Left lung (tissue), 10 donors: ENCODE measurements around the gene TAL1. TPM values are rescaled to one million over a fixed set of nuclear protein-coding genes. Genes with fewer than 3 reads are reported as not detected.

Source experiments
- ATAC-seq: fragments of 200-7000 bp; cut with Tn5 transposase; one replicate; pipeline ENCODE4 v1.9.1; 2020; ENCODE audit warnings: moderate library complexity
- DNase-seq, 4 donors: peaks; one replicate each; pipeline ENCODE4 v3.0.0-alpha.2; 2013 to 2020
- H3K27ac ChIP-seq, 2 donors: fragments of 200-600 bp; sonication (generic) in 1 of 2; one replicate each; pipeline versions ENCODE4 v1.5.0 to v1.8.0; 2020 to 2021
- H3K27me3 ChIP-seq, 2 donors: fragments of 200-600 bp; sonication (generic) in 1 of 2; one replicate each; pipeline versions ENCODE4 v1.5.0 to v1.8.0; 2020 to 2021
- H3K36me3 ChIP-seq, 2 donors: fragments of 200-600 bp; sonication (generic) in 1 of 2; one replicate each; pipeline versions ENCODE4 v1.5.0 to v1.8.0; 2020 to 2021
- H3K4me1 ChIP-seq, 2 donors: fragments of 200-600 bp; one replicate each; pipeline ENCODE4 v1.8.0; 2021
- H3K4me3 ChIP-seq, 2 donors: fragments of 200-600 bp; sonication (generic) in 1 of 2; one replicate each; pipeline versions ENCODE4 v1.5.0 to v1.8.0; 2020 to 2021; ENCODE audit warnings: mild to moderate bottlenecking in 1 of 2
- H3K9me3 ChIP-seq, 2 donors: fragments of 200-600 bp; sonication (generic) in 1 of 2; one replicate each; pipeline versions ENCODE4 v1.5.0 to v1.8.0; 2020 to 2021
- intact Hi-C, 2 donors: fragments of 100-400 bp; cut with DNase I; formaldehyde crosslinking; loops; one replicate each; pipeline versions ENCODE4 v1.11.2 to v1.14.2; 2022
- polyA plus RNA-seq, 6 donors: library from polyadenylated mRNA; unstranded; fragments of 120-200 nt; gene quantifications; one replicate each; pipeline ENCODE4 v1.2.1, GENCODE V29; 2013; ENCODE audit not compliant: insufficient read length in 6 of 6
- total RNA-seq, 2 donors: library from RNA; stranded (reverse); fragmentation: NEBNext Ultra II Directional; extraction: Animal tissue kit (Norgen Biotek cat#: 25700); gene quantifications; one replicate each; pipeline ENCODE4 v1.2.1, GENCODE V29; 2021
- TF ChIP-seq, protein P1 (sequence below), 2 donors: fragments of 200-600 bp; sonication (generic) in 1 of 2; IDR thresholded peaks; one replicate each; pipeline versions ENCODE4 v1.5.0 to v1.8.0; 2021; ENCODE audit warnings: antibody characterized with exemption in 2 of 2
- donor health status: DM: no; HTN: yes; CAD: no.
- donor health status: DM: no; HTN: no; CAD: no.

TAL1 gene
- total and polyA plus RNA-seq, 8 donors, result 8.4 to 13.3 (median 9.5) TPM

DNA sequence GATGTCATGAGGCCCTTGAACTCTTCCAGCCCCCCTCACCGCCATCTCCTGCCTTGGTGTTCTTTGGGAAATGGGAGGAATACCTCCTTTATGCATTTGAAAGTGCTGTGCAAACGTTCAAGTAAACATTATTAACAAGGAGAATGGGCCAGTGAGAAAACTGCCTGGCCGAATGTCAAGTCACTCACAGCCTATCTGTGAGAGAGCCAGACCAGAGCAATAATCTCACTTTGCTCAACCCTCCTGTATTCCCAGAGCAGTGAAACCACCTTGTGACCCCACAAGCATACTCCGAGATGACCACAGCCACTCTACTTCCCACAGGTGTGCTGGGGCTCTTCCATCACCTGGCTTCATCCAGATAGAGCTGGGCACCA is 5.2 kb downstream of the TAL1 start:
- H3K36me3 ChIP-seq, result no peaks in the 10 kb centered on the region
- H3K9me3 ChIP-seq, result no peaks in the 10 kb centered on the region
- H3K27me3 ChIP-seq, result peaks cover 84 to 96% of the 10 kb centered on the region in 2 donors
- peak overlapping the region in 1 of 2 donors; percentile 25 for H3K4me3 ChIP-seq
- intact Hi-C loops, result no loop called here
- DNase-seq, result no peak
- peaks cover 0 to 40% of the 10 kb centered on the region in 2 donors for H3K4me1 ChIP-seq
- peak overlapping the region in 1 of 2 donors; percentile 79 for H3K27ac ChIP-seq
- TF ChIP-seq, protein P1, sequence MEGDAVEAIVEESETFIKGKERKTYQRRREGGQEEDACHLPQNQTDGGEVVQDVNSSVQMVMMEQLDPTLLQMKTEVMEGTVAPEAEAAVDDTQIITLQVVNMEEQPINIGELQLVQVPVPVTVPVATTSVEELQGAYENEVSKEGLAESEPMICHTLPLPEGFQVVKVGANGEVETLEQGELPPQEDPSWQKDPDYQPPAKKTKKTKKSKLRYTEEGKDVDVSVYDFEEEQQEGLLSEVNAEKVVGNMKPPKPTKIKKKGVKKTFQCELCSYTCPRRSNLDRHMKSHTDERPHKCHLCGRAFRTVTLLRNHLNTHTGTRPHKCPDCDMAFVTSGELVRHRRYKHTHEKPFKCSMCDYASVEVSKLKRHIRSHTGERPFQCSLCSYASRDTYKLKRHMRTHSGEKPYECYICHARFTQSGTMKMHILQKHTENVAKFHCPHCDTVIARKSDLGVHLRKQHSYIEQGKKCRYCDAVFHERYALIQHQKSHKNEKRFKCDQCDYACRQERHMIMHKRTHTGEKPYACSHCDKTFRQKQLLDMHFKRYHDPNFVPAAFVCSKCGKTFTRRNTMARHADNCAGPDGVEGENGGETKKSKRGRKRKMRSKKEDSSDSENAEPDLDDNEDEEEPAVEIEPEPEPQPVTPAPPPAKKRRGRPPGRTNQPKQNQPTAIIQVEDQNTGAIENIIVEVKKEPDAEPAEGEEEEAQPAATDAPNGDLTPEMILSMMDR (IDR thresholded peaks at IDR 0.05), result no peak
- ATAC-seq, result no peak

- Histone ChIP-seq H3K36me3 (no peaks in the 10 kb centered on the region), H3K9me3 (no peaks in the 10 kb centered on the region), H3K27me3 (peaks cover 81 to 91% of the 10 kb centered on the region in 2 donors), H3K27ac (peak overlapping the region in 1 of 2 donors; percentile 79), H3K4me3 (peak overlapping the region in 1 of 2 donors; percentile 25), H3K4me1 (peaks cover 0 to 35% of the 10 kb centered on the region in 2 donors)
- TF ChIP-seq, protein P1 (IDR thresholded peaks at IDR 0.05), result no peak
- intact Hi-C loops, result no loop called here
- ATAC-seq (no peak), DNase-seq (no peak)
Measured at GRCh38 chr1:47226121-47226838, 5.7 kb downstream of the TAL1 start.

DNA sequence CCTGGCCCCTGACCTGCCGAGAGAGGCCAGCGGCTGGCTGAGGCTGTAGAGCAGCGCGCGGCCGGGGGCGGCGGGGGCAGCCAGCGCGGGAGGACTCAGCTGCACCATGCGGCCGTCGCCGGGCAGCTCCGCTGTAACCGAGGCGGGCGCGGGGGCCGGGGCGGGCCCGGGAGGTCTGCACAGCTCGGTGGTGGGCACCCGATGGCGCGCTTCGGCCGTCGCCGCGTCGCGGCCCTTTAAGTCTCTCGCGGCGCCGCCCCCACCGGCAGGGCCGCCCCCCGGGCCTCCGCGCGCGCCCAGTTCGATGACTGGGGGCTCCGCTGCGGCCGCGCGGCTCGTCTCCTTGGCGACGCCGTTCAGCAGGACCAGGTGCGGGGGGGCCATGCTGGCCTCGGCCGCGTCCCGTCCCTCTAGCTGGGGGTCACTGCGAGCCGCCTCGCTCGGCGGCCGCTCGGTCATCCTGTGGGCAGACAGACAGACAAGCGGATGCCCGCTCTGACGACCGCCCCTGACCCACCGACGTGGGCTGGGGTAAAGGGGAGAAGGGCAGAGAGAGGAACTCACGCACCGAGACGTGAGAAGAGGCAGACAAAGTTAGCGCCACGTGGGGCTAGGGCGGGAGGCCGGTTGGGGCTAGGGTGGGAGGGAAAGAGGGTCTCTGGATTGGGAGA is 6.5 kb downstream of the TAL1 start:
- Histone ChIP-seq H3K9me3 (no peaks in the 10 kb centered on the region), H3K27ac (peak overlapping the region in 1 of 2 donors; percentile 79), H3K36me3 (no peaks in the 10 kb centered on the region), H3K27me3 (peaks cover 74 to 83% of the 10 kb centered on the region in 2 donors), H3K4me3 (peak overlapping the region in 1 of 2 donors; percentile 25), H3K4me1 (peaks cover 0 to 29% of the 10 kb centered on the region in 2 donors)
- peak; percentile 34 for ATAC-seq
- TF ChIP-seq, protein P1 (IDR thresholded peaks at IDR 0.05), result no peak
- intact Hi-C loops, result no loop called here
- DNase-seq, result peak in 1 of 4 donors; percentile 81

DNA sequence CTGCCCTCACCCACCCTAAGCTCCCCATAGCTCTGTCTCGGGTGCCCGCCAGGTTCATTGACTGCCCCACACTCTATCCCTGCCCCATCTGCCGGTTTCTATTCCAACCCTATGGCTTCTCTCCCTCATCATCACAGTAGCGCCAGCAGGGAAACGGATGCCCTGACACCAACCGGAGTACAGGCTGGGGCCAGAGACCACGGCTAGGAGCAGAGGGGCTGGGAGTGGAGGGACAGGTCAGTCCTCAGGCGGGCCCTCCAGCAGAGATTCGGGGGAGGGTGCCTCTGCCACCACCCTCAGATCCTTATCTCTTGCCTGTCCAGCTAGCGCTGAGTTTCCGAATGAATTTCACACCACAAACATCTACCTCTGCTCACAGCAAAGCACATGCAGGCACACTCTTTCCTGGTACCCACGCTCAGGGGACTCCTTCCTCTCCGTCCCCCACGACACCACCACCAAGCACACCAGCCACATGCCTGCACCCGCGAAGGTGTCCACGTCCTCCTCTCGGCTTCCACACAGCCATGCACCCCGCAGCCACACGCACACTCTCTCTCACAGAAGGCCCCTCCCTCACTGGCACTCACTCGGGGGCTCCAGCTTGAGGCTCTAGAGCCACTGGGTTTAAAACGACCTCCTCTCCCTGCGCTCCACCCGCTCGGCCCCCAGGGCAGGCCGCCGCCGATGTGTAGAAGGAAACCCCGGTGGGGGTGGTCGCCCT is 7.2 kb downstream of the TAL1 start:
- no peak for DNase-seq
- peak overlapping the region in 1 of 2 donors; percentile 25 for H3K4me3 ChIP-seq
- no peak for ATAC-seq

More for the DNA sequence above, 7.2 kb downstream of the TAL1 start:
- intact Hi-C loops, result no loop called here
- TF ChIP-seq, protein P1 (IDR thresholded peaks at IDR 0.05), result no peak
- Histone ChIP-seq H3K27me3 (peaks cover 67 to 76% of the 10 kb centered on the region in 2 donors), H3K4me1 (peaks cover 0 to 29% of the 10 kb centered on the region in 2 donors), H3K27ac (peak overlapping the region in 1 of 2 donors; percentile 79), H3K36me3 (no peaks in the 10 kb centered on the region), H3K9me3 (no peaks in the 10 kb centered on the region)
